AG10803 (cell line): ENCODE measurements around the gene TMEM138.
"Not testable (repeated sequence)": the region's sequence is repeated elsewhere in the genome, so short reads cannot be mapped to it uniquely, and the experiment has no call there.

Source experiments
- DNase-seq: peaks from one replicate; pipeline ENCODE4 v3.0.0; 2010; ENCODE audit warnings: low read depth
- H3K4me3 ChIP-seq: 2 replicates; pipeline ENCODE4 v1.5.1; 2011; ENCODE audit warnings: mild to moderate bottlenecking, low read length, control low read depth
- TF ChIP-seq, protein P1 (sequence below): conservative IDR thresholded peaks from 2 replicates; pipeline ENCODE4 v1.5.1; 2011; ENCODE audit warnings: mild to moderate bottlenecking, low read length, control low read depth, inconsistent platforms

The TMEM138 gene

DNA sequence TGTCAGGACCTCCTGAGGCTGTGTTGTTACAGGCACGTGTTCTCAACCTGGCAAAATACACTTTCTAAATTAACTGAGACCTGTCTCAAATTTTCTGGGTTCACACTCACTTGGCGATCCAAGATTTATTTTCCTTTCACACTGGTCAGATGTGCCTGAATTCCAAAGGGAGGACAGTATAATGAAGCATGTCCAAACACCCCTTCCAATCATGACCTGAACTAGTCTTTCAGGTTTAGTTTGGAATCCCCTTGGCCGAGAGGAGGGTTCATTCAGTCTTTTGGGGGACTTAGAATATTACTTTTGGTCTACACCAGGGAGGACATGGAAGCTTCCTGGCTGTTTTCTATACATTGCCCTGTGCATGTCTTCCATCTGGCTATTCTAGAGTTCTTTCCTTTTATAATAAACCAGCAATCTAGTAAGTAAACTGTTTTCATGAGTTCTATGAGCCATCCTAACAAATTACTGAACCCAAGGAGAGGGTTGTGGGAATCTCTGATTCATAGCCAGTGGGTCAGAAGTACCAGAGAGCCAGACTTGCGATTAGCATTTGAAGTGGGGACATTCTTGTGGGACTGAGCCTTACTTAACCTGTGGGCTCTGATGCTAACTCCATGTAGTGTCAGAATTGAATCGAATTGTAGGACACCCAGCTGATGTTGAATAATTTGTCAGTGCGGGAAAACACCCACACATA is 15.4 kb downstream of the TMEM138 start:
- H3K4me3 ChIP-seq = no peak overlapping the region
- TF ChIP-seq, protein P1, sequence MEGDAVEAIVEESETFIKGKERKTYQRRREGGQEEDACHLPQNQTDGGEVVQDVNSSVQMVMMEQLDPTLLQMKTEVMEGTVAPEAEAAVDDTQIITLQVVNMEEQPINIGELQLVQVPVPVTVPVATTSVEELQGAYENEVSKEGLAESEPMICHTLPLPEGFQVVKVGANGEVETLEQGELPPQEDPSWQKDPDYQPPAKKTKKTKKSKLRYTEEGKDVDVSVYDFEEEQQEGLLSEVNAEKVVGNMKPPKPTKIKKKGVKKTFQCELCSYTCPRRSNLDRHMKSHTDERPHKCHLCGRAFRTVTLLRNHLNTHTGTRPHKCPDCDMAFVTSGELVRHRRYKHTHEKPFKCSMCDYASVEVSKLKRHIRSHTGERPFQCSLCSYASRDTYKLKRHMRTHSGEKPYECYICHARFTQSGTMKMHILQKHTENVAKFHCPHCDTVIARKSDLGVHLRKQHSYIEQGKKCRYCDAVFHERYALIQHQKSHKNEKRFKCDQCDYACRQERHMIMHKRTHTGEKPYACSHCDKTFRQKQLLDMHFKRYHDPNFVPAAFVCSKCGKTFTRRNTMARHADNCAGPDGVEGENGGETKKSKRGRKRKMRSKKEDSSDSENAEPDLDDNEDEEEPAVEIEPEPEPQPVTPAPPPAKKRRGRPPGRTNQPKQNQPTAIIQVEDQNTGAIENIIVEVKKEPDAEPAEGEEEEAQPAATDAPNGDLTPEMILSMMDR = no peak
- DNase-seq = peak; percentile 60

DNA sequence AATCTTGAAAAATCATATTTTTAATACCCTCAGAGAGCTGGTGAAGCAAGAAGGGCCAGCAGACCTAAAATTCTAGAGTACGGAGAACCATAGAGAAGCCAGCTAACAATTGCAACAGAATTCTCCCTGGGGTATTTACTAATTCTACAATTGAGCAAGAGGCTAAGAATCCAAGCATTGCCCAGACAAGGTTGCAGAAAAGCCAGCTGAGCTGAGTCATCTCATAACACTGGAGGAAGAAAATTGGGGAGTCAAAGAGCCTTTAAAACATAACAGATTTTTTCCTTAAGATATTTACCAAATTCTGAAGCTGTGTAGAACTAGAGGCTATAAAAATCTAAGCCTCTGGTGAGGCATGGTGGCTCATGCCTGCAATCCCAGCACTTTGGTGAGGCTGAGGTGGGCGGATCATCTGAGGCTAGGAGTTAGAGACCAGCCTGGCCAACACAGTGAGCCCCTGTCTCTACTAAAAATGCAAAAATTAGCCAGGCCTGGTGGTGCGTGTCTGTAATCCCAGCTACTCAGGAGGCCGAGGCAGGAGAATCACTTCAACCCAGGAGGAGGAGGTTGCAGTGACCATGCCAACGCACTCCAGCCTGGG is 16.6 kb downstream of the TMEM138 start:
- peak; percentile 98 for DNase-seq
- TF ChIP-seq, protein P1 = no peak
- H3K4me3 ChIP-seq = no peak overlapping the region

DNA sequence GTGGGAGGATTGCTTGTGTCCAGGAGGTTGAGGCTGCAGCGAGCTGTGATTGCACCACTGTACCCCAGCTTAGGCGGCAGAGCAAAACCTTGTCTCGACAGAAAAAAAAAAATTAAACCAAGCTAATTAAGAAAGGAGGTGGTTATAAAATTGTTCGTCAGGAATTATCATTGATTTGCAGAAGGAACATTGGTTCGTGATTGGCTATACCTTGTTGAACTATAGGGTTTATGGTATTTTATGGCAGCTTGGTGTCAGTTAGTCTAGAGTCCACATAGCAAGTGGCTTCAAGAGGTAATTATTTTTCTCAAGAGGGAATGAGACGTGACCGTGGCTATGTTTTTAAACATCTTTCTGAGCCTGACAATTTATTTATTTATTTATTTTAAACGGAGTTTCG is 18.7 kb downstream of the TMEM138 start:
- no peak overlapping the region for H3K4me3 ChIP-seq
- TF ChIP-seq, protein P1 = no peak
- DNase-seq = no peak

DNA sequence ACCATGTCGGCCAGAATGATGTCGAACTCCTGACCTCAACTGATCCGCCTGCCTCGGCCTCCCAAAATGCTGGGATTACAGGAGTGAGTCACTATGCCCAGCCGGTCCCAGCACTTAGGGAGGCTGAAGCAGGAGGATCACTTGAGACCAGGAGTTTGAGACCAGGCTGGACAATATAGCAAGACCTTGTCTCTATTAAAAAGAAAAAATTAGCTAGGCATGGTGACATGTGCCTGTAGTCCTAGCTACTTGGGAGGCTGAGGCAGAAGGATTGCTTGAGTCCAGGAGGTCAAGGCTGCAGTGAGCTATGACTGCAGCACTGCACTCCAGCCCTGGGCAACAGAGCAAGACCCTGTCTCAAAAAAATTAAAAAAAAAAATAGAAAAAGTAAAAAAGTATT is 21.7 kb downstream of the TMEM138 start:
- H3K4me3 ChIP-seq, DNase-seq: not testable (repeated sequence)

DNA sequence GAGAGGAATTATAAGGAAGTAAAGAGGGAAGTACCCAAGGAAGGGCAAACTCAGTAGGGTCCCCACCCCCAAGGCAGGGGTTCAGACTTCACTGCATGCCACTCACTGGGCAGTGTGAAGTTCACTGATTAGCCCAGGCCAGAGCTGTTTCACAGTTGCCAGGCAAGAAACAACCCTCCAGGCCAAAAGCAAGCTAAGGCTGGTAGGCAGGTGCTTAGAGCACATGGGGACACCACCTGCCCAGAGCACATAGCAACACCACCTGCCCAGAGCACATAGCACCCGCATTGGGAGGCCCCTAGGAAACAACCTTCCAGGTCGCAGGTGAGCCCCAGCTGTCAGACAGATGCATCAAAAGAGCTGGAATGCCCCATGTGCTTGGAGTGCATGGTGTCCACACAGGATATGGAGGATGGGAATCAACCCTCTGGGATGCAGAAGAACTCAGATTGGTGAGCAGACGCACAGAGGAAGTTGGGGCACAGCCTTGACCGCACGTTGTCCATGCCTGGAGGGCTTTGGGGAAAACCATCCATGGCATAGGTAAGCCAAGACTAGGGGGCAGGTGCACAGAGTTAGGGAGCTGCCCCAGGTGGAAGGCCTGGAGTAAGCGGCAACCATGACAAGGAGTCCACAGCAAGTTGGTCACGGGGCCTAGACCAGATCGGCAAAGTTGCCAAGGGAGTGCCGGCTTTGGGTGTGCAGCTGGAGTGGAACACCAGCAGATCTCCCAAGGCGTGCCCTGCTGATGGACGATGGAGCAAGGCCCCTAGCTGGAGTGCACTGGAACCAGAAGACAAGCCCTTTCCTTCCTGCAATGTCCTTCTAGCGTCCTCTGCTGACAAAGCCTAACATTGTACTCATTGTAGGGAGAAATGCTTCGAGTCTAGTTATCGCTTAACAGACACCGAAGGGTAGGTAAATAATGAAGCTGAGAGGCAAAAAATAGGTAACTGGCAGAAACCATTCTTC is 22.4 kb downstream of the TMEM138 start:
- DNase-seq = no peak

DNA sequence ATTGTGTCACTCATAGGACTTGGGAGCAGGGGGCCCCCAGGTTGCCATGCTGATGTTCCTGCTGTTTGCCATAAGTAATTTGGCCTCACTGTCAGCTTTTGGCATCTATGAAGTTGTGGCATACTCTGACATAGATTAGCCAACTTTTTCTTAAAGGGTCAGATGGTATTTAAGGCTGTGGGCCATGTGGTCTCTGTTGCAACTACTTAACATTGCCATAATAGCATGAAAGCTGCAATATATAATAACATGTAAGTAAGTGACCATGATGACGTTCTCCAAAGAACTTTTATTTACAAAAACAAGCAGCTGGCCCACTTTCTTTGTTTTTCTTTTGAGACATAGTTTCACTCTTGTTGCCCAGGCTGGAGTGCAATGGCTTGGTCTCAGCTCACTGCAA is 28.0 kb downstream of the TMEM138 start:
- no peak overlapping the region for H3K4me3 ChIP-seq
- peak; percentile 14 for DNase-seq
- TF ChIP-seq, protein P1 = no peak

More for the DNA sequence above, 22.4 kb downstream of the TMEM138 start:
- no peak overlapping the region for H3K4me3 ChIP-seq
- TF ChIP-seq, protein P1 = peak; percentile 38

DNA sequence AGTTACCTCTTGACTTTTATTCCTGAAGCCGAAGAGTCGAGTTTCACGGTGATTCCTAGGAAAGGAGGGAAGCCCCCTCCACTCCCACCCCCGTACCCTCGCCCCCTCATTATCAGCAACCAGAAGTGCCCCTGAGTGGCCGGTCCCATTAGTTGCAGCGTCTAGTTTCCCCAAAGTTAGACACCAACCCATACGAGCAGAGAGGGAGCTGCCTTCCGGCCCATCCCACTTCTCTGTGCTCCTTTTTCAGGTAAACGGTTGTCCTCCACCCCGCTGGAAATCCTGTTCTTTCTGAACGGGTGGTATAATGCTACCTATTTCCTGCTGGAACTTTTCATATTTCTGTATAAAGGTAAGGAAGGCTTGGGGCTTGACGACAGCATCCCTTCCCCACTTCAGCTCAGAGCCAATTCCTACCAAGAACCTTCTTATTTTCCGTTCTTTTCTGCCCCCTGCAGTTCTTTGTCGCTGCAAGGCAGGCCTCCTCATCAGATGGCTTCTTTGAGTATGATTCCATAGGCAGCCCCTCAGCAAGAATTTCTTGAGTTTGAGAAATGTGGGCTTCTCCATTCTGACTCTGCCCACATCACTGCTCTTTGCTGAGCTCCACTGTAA is 30.9 kb downstream of the TMEM138 start:
- peak overlapping the region; percentile 88 for H3K4me3 ChIP-seq
- TF ChIP-seq, protein P1 = peak; percentile 43
- DNase-seq = peak; percentile 13
